K562 (cell line): ENCODE results near the gene C2orf69. TPM values are rescaled to one million over a fixed set of nuclear protein-coding genes. Genes with fewer than 3 reads are reported as not detected.

ENCODE experiments used
- GTF2F1 ChIP-seq: IDR thresholded peaks from 2 replicates; pipeline ENCODE4 v1.6.1; 2011; ENCODE audit warnings: low read depth, low read length, improper control_type of control experiment
- RAD21 ChIP-seq, 2 experiments: fragments of 250-450 bp in 1 of 2; fragments of 450-650 bp in 1 of 2; sonication (Bioruptor Pico) in 1 of 2; formaldehyde crosslinking in 1 of 2; IDR thresholded peaks in 1 of 2; conservative IDR thresholded peaks in 1 of 2; 2 replicates each; pipeline versions ENCODE4 v1.4.0 to v1.8.0; 2020 to 2022; ENCODE audit warnings: mild to moderate bottlenecking in 2 of 2, moderate library complexity in 1 of 2
- SIN3A ChIP-seq, 2 experiments: fragments of 150-350 bp in 1 of 2; IDR thresholded peaks; 2 replicates each; pipeline ENCODE4 v1.6.1; 2011 to 2016; ENCODE audit warnings: borderline replicate concordance in 2 of 2, low read depth in 2 of 2, low read length in 2 of 2, mild to moderate bottlenecking in 2 of 2, moderate library complexity in 2 of 2; ENCODE audit not compliant: control insufficient read depth in 1 of 2
- ZNF121 ChIP-seq: sonication (generic); formaldehyde crosslinking; conservative IDR thresholded peaks from 2 replicates; pipeline ENCODE4 v1.8.0; 2022; ENCODE audit warnings: missing genetic modification reagents
- ZNF695 ChIP-seq: fragments of 450-650 bp; formaldehyde crosslinking; IDR thresholded peaks from 2 replicates; pipeline ENCODE4 v1.4.0; 2020; ENCODE audit warnings: mild to moderate bottlenecking, moderate library complexity
- polyA plus RNA-seq, 8 experiments: library from polyadenylated mRNA; depleted of rRNA in 4 of 8; stranded (reverse) in 5 of 8; unstranded in 3 of 8; fragments of >200 nt; fragmentation: Nextera tagmentation in 2 of 8; fragmentation: Illumina TruSeq in 1 of 8; extraction: Ambion mirVana in 2 of 8; extraction: Trizol in 1 of 8; gene quantifications; 2 replicates each; pipeline versions ENCODE4 v1.2.1 to v1.2.3, GENCODE V29; 2011 to 2014; ENCODE audit warnings: inconsistent platforms in 1 of 8, missing spikeins in 1 of 8
- total RNA-seq, 7 experiments: library from RNA; depleted of rRNA in 6 of 7; stranded (reverse); fragments of >200 nt in 6 of 7; fragmentation: Illumina TruSeq in 2 of 7; extraction: Trizol in 2 of 7; gene quantifications; 2 replicates each; pipeline versions ENCODE4 v1.2.1 to v1.2.3, GENCODE V29; 2011 to 2021; ENCODE audit warnings: low replicate concordance in 1 of 7
- TF ChIP-seq, protein P1 (sequence below), 2 experiments: fragments of 150-350 bp in 1 of 2; IDR thresholded peaks; 2 replicates each; pipeline ENCODE4 v1.6.1; 2012 to 2016; ENCODE audit warnings: low read depth in 2 of 2, low read length in 2 of 2, mild to moderate bottlenecking in 1 of 2, moderate library complexity in 1 of 2
- TF ChIP-seq, protein P2 (sequence below): sonication (generic); formaldehyde crosslinking; IDR thresholded peaks from 2 replicates; pipeline ENCODE4 v1.8.0; 2022; ENCODE audit warnings: missing genetic modification reagents, mild to moderate bottlenecking, moderate library complexity, borderline replicate concordance
- TF ChIP-seq, protein P3 (sequence below): conservative IDR thresholded peaks from 2 replicates; pipeline ENCODE4 v1.6.1; 2011; ENCODE audit warnings: low read depth, mild to moderate bottlenecking, low read length; ENCODE audit not compliant: control insufficient read depth
- TF ChIP-seq, protein P4 (sequence below), 2 experiments: fragments of 450-650 bp in 1 of 2; sonication (generic) in 1 of 2; formaldehyde crosslinking in 1 of 2; IDR thresholded peaks; 2 replicates each; pipeline versions ENCODE4 v1.7.1 to v1.9.0; 2016 to 2022; ENCODE audit warnings: inconsistent platforms in 1 of 2, mild to moderate bottlenecking in 1 of 2, missing genetic modification reagents in 1 of 2

Gene C2orf69
- total and polyA plus RNA-seq, 9 of the 15 experiments (the other 6 are each of a cell fraction or from before 2014, with no cell fraction given), result 3.4 to 9.8 (median 5.7) TPM

DNA sequence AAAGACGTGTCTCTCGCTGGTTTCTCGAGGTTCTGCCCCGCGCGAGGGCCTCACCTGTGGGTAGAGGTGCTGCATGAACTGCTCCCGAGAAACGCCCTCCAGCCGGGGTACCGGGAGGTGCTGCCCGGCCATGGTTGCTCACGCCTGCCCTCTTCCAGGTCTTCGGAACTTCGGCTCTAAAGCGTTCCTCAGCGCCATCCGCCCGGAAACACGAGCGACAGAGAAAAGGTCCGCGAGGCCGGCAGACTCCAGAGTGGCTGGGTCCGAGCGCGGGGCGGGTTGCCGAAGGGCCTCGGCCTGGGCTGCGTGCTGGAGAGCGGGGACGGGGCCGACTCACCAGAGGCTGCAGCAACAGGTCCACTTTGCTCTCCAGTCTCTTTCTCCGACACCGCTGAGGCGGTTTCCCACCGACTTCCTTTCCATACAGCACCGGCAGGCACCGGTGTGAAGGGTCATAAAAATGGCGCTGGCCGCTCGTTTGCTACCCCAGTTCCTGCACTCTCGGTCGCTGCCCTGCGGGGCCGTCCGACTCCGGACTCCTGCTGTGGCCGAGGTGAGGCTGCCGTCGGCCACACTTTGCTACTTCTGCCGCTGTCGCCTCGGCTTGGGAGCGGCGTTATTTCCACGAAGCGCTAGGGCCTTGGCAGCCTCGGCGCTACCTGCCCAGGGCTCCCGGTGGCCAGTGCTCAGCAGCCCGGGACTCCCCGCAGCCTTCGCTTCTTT is 44.4 kb downstream of the C2orf69 start, which contains the start of the genes MAIP1 and TYW5 (continued):
- TF ChIP-seq GTF2F1 (no peak), ZNF695 (CRISPR knock-in tag) (no peak), ZNF121 (no peak), SIN3A (IDR thresholded peaks at IDR 0.05; ENCODE audit: borderline replicate concordance in 2 of 2, control insufficient read depth in 1 of 2, low read depth in 2 of 2, low read length in 2 of 2) (no peak; a peak in 1 of 4 replicates), RAD21 (CRISPR knock-in tag; conservative IDR thresholded peaks at IDR 0.05 in 1 of 2, IDR thresholded peaks at IDR 0.05 in 1 of 2) (no peak)
- TF ChIP-seq, protein P1, sequence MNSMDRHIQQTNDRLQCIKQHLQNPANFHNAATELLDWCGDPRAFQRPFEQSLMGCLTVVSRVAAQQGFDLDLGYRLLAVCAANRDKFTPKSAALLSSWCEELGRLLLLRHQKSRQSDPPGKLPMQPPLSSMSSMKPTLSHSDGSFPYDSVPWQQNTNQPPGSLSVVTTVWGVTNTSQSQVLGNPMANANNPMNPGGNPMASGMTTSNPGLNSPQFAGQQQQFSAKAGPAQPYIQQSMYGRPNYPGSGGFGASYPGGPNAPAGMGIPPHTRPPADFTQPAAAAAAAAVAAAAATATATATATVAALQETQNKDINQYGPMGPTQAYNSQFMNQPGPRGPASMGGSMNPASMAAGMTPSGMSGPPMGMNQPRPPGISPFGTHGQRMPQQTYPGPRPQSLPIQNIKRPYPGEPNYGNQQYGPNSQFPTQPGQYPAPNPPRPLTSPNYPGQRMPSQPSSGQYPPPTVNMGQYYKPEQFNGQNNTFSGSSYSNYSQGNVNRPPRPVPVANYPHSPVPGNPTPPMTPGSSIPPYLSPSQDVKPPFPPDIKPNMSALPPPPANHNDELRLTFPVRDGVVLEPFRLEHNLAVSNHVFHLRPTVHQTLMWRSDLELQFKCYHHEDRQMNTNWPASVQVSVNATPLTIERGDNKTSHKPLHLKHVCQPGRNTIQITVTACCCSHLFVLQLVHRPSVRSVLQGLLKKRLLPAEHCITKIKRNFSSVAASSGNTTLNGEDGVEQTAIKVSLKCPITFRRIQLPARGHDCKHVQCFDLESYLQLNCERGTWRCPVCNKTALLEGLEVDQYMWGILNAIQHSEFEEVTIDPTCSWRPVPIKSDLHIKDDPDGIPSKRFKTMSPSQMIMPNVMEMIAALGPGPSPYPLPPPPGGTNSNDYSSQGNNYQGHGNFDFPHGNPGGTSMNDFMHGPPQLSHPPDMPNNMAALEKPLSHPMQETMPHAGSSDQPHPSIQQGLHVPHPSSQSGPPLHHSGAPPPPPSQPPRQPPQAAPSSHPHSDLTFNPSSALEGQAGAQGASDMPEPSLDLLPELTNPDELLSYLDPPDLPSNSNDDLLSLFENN (IDR thresholded peaks at IDR 0.05; ENCODE audit: low read depth in 2 of 2, low read length in 2 of 2), result no peak
- TF ChIP-seq, protein P2, sequence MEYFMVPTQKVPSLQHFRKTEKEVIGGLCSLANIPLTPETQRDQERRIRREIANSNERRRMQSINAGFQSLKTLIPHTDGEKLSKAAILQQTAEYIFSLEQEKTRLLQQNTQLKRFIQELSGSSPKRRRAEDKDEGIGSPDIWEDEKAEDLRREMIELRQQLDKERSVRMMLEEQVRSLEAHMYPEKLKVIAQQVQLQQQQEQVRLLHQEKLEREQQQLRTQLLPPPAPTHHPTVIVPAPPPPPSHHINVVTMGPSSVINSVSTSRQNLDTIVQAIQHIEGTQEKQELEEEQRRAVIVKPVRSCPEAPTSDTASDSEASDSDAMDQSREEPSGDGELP (CRISPR knock-in tag), result peak; percentile 57; the same call in 1 of the 2 replicates
- TF ChIP-seq, protein P3, sequence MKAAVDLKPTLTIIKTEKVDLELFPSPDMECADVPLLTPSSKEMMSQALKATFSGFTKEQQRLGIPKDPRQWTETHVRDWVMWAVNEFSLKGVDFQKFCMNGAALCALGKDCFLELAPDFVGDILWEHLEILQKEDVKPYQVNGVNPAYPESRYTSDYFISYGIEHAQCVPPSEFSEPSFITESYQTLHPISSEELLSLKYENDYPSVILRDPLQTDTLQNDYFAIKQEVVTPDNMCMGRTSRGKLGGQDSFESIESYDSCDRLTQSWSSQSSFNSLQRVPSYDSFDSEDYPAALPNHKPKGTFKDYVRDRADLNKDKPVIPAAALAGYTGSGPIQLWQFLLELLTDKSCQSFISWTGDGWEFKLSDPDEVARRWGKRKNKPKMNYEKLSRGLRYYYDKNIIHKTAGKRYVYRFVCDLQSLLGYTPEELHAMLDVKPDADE, result 0 out of 2 replicates have a peak, but pooled peaks have one; percentile 42
- TF ChIP-seq, protein P4, sequence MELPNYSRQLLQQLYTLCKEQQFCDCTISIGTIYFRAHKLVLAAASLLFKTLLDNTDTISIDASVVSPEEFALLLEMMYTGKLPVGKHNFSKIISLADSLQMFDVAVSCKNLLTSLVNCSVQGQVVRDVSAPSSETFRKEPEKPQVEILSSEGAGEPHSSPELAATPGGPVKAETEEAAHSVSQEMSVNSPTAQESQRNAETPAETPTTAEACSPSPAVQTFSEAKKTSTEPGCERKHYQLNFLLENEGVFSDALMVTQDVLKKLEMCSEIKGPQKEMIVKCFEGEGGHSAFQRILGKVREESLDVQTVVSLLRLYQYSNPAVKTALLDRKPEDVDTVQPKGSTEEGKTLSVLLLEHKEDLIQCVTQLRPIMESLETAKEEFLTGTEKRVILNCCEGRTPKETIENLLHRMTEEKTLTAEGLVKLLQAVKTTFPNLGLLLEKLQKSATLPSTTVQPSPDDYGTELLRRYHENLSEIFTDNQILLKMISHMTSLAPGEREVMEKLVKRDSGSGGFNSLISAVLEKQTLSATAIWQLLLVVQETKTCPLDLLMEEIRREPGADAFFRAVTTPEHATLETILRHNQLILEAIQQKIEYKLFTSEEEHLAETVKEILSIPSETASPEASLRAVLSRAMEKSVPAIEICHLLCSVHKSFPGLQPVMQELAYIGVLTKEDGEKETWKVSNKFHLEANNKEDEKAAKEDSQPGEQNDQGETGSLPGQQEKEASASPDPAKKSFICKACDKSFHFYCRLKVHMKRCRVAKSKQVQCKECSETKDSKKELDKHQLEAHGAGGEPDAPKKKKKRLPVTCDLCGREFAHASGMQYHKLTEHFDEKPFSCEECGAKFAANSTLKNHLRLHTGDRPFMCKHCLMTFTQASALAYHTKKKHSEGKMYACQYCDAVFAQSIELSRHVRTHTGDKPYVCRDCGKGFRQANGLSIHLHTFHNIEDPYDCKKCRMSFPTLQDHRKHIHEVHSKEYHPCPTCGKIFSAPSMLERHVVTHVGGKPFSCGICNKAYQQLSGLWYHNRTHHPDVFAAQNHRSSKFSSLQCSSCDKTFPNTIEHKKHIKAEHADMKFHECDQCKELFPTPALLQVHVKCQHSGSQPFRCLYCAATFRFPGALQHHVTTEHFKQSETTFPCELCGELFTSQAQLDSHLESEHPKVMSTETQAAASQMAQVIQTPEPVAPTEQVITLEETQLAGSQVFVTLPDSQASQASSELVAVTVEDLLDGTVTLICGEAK (IDR thresholded peaks at IDR 0.05), result peak; percentile 98
- TF ChIP-seq, protein P4 (CRISPR knock-in tag; IDR thresholded peaks at IDR 0.05), result no peak
